Neutrophil (primary cell): ENCODE data around the gene ALPL.
A peak's percentile ranks its signal among the peaks of the same experiment; 100 is the strongest.

ENCODE experiments used
- H3K27ac ChIP-seq: fragments of 200-600 bp; sonication (generic); 2 replicates; pipeline ENCODE4 v1.5.1; 2016; ENCODE audit warnings: mild to moderate bottlenecking, moderate library complexity
- H3K27me3 ChIP-seq: fragments of 200-600 bp; sonication (generic); 2 replicates; pipeline ENCODE4 v1.6.0; 2016; ENCODE audit warnings: mild to moderate bottlenecking
- H3K36me3 ChIP-seq: fragments of 200-600 bp; sonication (generic); 2 replicates; pipeline ENCODE4 v1.5.1; 2017
- H3K4me1 ChIP-seq, 2 experiments: fragments of 200-600 bp in 1 of 2; sonication (generic) in 1 of 2; 1 replicate in 1 of 2; 2 replicates in 1 of 2; pipeline versions ENCODE4 v1.5.1 to v1.6.1; 2013 to 2016; ENCODE audit warnings: low read depth in 1 of 2, low read length in 1 of 2, mild to moderate bottlenecking in 1 of 2, moderate library complexity in 1 of 2; ENCODE audit not compliant: control insufficient read depth in 1 of 2, insufficient read depth in 1 of 2
- H3K4me3 ChIP-seq, 2 experiments: fragments of 200-600 bp in 1 of 2; sonication (generic) in 1 of 2; 1 replicate in 1 of 2; 2 replicates in 1 of 2; pipeline ENCODE4 v1.5.1; 2013 to 2016; ENCODE audit warnings: low read depth in 1 of 2, low read length in 1 of 2, mild to moderate bottlenecking in 1 of 2, moderate library complexity in 1 of 2
- H3K9me3 ChIP-seq: fragments of 200-600 bp; sonication (generic); 2 replicates; pipeline ENCODE4 v1.5.1; 2016
- TF ChIP-seq, protein P1 (sequence below): fragments of 200-600 bp; sonication (generic); IDR thresholded peaks from 2 replicates; pipeline ENCODE4 v1.5.1; 2016; ENCODE audit warnings: antibody characterized with exemption

ALPL gene

DNA sequence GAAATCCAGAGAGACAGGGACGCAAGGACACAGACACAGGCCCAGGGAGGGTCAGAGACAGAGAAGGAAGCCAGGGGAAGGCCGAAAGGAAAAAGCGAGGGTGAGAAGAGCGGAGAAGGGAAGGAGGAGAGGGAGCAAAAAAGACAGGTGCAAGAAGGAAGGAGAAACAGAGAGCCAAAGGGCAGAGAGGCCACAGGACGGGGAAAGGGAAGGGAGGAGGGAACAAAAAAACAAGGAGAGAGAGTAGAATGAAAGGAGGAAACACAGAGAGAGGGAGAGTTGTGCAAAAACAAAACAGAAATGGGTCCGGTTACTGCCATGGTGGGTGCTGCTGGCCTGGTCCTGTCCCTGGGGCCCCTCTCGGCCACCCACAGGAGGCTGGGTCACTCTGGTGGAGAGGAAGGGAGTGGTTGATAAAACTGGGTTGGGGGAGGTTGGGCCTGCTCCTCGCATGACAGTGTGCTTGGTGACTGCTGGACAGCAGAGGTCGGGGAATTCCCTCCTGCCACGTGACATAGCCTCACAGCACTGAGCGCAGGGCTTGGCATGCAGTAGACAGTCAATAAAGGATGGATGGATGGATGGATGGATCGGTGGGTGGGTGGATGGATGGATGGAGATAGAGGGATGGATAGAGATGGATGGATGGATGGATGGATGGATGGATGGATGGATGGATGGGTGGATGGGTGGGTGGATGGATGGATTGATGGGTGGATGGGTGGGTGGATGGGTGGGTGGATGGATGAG is 95.2 kb downstream of the ALPL start:
- H3K4me1 ChIP-seq, result peaks cover 4 to 8% of the 10 kb centered on the region in 2 experiments
- H3K36me3 ChIP-seq, result no peaks in the 10 kb centered on the region
- TF ChIP-seq, protein P1, sequence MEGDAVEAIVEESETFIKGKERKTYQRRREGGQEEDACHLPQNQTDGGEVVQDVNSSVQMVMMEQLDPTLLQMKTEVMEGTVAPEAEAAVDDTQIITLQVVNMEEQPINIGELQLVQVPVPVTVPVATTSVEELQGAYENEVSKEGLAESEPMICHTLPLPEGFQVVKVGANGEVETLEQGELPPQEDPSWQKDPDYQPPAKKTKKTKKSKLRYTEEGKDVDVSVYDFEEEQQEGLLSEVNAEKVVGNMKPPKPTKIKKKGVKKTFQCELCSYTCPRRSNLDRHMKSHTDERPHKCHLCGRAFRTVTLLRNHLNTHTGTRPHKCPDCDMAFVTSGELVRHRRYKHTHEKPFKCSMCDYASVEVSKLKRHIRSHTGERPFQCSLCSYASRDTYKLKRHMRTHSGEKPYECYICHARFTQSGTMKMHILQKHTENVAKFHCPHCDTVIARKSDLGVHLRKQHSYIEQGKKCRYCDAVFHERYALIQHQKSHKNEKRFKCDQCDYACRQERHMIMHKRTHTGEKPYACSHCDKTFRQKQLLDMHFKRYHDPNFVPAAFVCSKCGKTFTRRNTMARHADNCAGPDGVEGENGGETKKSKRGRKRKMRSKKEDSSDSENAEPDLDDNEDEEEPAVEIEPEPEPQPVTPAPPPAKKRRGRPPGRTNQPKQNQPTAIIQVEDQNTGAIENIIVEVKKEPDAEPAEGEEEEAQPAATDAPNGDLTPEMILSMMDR, result no peak
- peaks cover 24% of the 10 kb centered on the region for H3K27me3 ChIP-seq
- no peak overlapping the region for H3K4me3 ChIP-seq
- no peak overlapping the region for H3K27ac ChIP-seq
- H3K9me3 ChIP-seq, result no peaks in the 10 kb centered on the region

DNA sequence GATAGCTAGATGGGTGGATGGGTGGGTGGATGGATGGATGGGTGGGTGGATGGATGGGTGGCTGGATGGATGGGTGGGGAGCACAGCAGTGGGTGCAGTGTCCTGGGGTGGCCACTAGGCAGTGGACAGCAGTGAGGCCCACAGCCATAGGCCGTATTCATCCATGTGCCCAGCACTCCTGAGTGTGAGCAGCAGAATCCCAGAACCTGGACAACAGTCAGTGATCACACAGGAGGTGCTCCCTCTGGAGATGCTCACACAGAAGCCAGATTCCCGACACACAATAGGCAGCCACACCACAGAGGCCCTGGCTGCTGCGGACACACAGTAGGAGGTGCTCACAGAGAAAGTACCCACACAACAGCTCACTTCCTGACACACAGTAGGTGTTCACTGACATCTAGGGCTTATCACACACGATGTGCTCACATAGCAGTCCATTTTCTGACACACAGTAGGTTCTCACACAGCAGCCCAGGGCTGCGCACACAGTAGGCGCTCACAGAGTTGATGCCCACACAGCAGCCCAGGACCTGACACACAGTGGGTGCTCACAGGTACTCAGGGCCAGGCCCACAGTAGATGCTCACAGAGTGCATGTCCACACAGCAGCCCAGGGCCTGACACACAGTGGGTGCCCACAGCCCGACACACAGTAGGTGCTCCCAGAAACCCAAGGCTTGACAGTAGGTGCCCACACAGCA is 95.9 kb downstream of the ALPL start:
- Histone ChIP-seq H3K27me3 (peaks cover 32% of the 10 kb centered on the region), H3K36me3 (no peaks in the 10 kb centered on the region), H3K27ac (no peak overlapping the region), H3K9me3 (no peaks in the 10 kb centered on the region), H3K4me3 (no peak overlapping the region), H3K4me1 (peaks cover 4 to 8% of the 10 kb centered on the region in 2 experiments)
- TF ChIP-seq, protein P1, result no peak

DNA sequence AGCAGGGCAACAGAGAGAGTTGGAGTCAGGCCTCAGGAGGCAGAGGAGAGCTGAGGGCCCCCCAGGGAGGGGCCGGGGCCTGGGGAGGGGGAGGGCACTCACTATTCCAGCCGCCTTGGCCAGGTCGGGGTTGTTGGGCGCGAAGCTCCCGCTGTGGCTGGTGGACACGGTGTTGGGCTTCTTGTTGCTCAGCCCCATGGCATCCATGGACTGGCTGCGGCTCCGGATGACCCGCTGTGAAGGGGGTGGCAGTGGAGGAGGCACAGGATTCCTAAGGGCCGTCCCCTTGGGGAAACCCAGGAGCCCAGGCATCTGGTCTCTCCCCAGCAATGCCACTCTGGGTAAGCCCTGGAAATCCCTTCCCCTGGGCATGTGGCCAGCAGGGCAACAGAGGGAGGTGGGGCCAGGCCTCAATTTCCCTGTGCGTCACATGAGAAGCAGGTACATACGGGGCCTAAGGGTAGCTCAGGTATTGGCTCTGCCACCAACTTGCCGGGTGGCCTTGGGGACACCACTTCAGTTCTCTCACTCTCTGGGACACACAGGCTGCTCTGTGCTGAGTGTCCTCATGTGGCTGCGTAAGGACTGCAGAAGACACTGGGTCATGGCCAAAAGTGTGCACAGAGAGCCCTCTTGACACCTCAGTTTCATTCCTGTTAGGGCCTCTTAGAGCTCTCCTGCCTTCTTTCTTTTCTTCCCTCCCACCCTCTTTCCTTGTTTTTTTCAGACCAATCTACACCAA is 96.9 kb downstream of the ALPL start:
- Histone ChIP-seq H3K27ac (no peak overlapping the region), H3K4me1 (peaks cover 4 to 8% of the 10 kb centered on the region in 2 experiments), H3K36me3 (no peaks in the 10 kb centered on the region), H3K9me3 (no peaks in the 10 kb centered on the region), H3K27me3 (peaks cover 42% of the 10 kb centered on the region), H3K4me3 (no peak overlapping the region)
- TF ChIP-seq, protein P1, result no peak

DNA sequence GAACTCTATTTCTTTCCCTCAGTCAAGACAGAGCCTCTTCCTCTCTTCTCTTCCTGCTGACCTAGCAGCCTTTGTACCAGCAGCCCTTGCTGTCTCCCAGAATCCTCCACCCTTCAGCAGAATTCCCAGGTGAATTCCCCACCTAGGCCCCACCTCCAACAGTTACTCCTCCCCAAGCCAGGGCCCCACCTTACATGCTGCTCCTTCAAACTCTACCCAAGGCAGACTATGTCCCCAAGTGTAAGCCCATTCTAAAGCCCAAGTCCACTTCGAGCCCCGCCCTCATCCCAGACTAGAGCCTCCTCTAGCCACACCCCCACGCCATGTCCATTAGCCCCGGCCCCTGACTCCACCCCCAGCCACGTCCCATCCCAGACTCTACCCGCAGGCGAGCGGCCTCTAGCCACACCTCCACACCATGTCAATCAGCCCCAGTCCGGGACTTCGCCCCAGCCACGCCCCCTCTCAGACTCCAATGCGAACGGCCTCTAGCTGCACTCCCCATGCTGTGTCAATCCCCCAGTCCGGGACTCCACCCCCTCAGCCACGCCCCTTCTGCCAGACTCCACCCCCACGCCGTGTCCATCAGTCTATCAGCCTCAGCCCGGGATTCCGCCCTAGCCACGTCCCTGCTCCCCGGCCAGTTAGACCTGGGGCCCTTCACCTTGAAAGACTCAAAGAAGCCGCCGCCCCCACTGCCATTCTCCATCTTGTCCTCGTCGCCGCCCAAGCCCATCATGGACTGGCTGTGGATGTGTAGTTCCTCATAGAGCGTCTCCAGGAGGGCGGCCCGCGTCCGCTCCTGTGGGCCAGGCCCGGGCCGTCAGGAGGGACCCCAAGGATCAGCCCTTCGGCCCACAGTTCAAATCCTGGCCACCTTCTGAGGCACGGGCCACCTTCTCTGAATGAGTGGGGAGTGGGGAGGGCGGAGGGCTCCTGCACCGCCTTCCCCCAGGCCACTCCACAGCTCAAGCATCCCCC is 98.6 kb downstream of the ALPL start:
- peaks cover 44% of the 10 kb centered on the region for H3K27me3 ChIP-seq
- H3K9me3 ChIP-seq, result no peaks in the 10 kb centered on the region
- H3K4me3 ChIP-seq, result peak overlapping the region; percentile 23 to 47
- peaks cover 4 to 8% of the 10 kb centered on the region in 2 experiments for H3K4me1 ChIP-seq
- no peaks in the 10 kb centered on the region for H3K36me3 ChIP-seq
- TF ChIP-seq, protein P1, result no peak
- no peak overlapping the region for H3K27ac ChIP-seq

DNA sequence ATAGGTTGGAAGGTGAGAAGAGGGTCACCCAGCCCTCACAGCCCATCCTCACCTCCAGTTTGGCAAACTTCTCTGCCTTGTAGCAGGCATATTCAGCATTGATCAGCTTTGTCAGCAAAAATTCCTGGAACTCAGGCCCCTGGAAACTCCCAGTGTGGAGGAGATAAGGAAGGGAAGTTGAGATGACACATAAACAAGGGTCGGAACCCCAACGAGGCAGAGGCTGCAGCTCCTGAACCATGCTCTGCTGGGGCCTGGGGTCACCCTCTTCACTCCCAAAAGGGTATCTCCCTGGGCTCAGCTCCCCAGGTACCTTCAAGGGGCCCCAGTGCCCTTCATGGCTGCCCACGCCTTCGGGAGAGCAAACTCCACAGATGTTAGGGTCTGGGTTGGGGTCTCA is 99.6 kb downstream of the ALPL start:
- TF ChIP-seq, protein P1, result no peak
- Histone ChIP-seq H3K9me3 (no peaks in the 10 kb centered on the region), H3K4me3 (no peak overlapping the region), H3K27me3 (peaks cover 44% of the 10 kb centered on the region), H3K27ac (no peak overlapping the region), H3K36me3 (no peaks in the 10 kb centered on the region), H3K4me1 (peaks cover 4 to 8% of the 10 kb centered on the region in 2 experiments)
